Activated CD8-positive, alpha-beta memory T cell treated with anti-CD3 and anti-CD28 coated beads for 24 hours (primary cell): ENCODE data around the gene TRIM13.
A peak's percentile ranks its signal among the peaks of the same experiment; 100 is the strongest.
"Not testable (repeated sequence)": the region's sequence is repeated elsewhere in the genome, so short reads cannot be mapped to it uniquely, and the experiment has no call there.

ENCODE experiments used
- DNase-seq: peaks from one replicate; pipeline ENCODE4 v3.0.0-alpha.2; 2020

TRIM13 gene

GRCh38 chr13:49996951-49997895, at the start of gene TRIM13:
TSS of gene TRIM13 (plus strand) at chr13:49997042. CDS start at chr13:50011941, 14,899 bp downstream.
- DNase-seq = peak; percentile 94

- not testable (repeated sequence) for DNase-seq
These were observed 48.0 kb upstream of the TRIM13 start for GRCh38 chr13:49948777-49949270.

- no peak for DNase-seq
These were observed 44.9 kb upstream of the TRIM13 start for GRCh38 chr13:49951754-49952535.

GRCh38 chr13:49953560-49953959, 43.3 kb upstream of the TRIM13 start:
- no peak for DNase-seq

GRCh38 chr13:49954674-49955455, 42.0 kb upstream of the TRIM13 start:
- no peak for DNase-seq

- DNase-seq = no peak
These were observed 40.7 kb upstream of the TRIM13 start for GRCh38 chr13:49956131-49956530.

GRCh38 chr13:49958321-49958720, 38.5 kb upstream of the TRIM13 start:
- DNase-seq = no peak

GRCh38 chr13:49967456-49967855, 29.4 kb upstream of the TRIM13 start:
- DNase-seq = no peak

GRCh38 chr13:49972709-49973108, 24.1 kb upstream of the TRIM13 start:
- no peak for DNase-seq

- DNase-seq = no peak
These were observed 21.0 kb upstream of the TRIM13 start for GRCh38 chr13:49975826-49976225.

- DNase-seq = peak; percentile 87
These were observed 20.3 kb upstream of the TRIM13 start for GRCh38 chr13:49976314-49977258.

GRCh38 chr13:49977992-49978391, 18.9 kb upstream of the TRIM13 start:
- no peak for DNase-seq

- DNase-seq = no peak
These were observed 16.6 kb upstream of the TRIM13 start for GRCh38 chr13:49980266-49980665.

GRCh38 chr13:49985129-49985528, 11.7 kb upstream of the TRIM13 start:
- DNase-seq = no peak

GRCh38 chr13:49986471-49986870, 10.4 kb upstream of the TRIM13 start:
- no peak for DNase-seq

GRCh38 chr13:49990612-49991011, 6.2 kb upstream of the TRIM13 start:
- DNase-seq = not testable (repeated sequence)

- DNase-seq = no peak
These were observed 3.7 kb upstream of the TRIM13 start for GRCh38 chr13:49993111-49993510.

GRCh38 chr13:49993666-49994065, 3.2 kb upstream of the TRIM13 start:
- no peak for DNase-seq

- no peak for DNase-seq
These were observed 1.2 kb upstream of the TRIM13 start for GRCh38 chr13:49995625-49996101.

GRCh38 chr13:49996161-49996915, 504 bp upstream of the TRIM13 start:
- peak; percentile 92 for DNase-seq

- DNase-seq = no peak
These were observed 1.1 kb downstream of the TRIM13 start for GRCh38 chr13:49997955-49998354.
